ENCODE results near the gene AOC3. TPM values are rescaled to one million over a fixed set of nuclear protein-coding genes. Genes with fewer than 3 reads are reported as not detected.
"Not testable (repeated sequence)": the region's sequence is repeated elsewhere in the genome, so short reads cannot be mapped to it uniquely, and the experiment has no call there.

The AOC3 gene
- total RNA-seq, 8 experiments from 2014 or later: 0.41 to 3.7 (median 0.81) TPM

DNA sequence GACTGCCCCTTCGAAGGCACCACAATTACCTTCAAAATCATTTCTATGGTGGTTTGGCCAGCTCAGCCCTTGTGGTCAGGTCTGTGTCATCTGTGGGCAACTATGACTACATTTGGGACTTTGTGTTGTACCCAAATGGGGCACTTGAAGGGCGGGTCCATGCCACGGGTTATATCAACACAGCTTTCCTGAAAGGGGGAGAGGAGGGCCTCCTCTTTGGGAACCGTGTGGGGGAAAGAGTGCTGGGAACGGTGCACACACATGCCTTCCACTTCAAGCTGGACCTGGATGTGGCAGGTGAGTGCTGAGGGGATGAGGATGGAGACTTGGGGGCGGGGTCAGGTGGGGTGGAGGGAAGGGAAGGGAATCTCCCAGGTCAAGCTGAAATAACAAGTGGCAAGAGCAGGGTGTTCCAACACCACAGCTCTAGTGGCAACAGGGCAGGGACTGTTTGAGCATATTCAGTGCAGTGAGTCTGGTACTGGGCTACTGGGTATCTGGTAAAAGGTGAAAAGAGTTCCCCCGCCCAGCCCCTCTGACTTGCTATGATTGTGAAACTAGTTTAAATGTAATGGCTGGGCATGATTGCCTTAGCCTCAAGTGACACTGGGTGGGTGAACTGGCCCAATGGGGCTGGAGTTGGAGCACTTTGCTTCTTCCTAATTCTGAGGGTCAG, 4.9 kb upstream of the AOC3 start:
- ATAC-seq (replicated peaks in 6 of 8): no peak
- in situ Hi-C loops (cut with MboI; ENCODE audit: low pct_unique_long_range_greater_than_20kb in 2 of 9, low sequenced_read_pairs in 9 of 9, unreplicated experiment in 9 of 9): loop anchor here in 4 of 9 experiments (10.0 to 25.0 kb wide), 2 partner anchors 89 to 91 kb away; no protein-coding TSS in a partner anchor
- Histone ChIP-seq H3K27ac (no peak overlapping the region), H3K4me3 (no peak overlapping the region), H3K4me1 (replicated peaks in 1 of 2) (no peaks in the 10 kb centered on the region)
- WGBS, 10 experiments: 67 to 100% (median 87%) methylated on average over 1 to 2 of the region's 7 CpGs; no CpG with 5 or more reads in 6 of the 10 experiments

DNA sequence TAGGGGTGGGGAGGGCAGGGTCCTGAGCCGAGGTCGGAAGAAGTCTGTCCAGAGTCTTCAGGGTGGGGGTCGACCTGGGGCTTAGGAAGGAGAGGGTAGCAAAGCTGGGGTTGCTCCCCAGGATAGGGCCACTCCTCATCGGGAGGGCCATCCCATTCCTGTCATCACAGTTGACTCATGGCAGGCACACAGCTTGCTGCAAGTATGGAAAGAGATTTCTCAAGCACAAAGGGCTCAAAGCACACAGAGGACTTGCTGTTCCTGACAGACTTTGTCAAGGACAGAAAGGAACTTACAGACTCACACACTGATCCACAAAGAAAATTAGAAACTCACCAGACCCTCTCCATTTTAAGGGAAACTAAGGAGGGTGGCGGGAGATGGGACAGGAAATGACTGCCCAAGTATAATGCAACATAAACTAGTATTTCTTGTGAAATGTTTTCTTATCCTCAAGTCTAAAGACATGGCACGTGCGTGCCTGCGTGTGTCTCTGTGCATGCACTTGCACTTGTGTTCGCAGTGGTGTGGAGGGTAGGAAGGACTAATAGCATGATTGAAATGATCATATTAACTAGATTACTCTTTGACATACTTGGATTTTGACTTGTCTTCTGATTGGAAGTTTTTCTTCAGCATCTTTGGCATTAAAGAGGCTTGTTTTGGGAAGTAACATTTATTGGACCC, 4.3 kb upstream of the AOC3 start:
- 16 to 100% (median 78%) methylated on average over 1 to 6 of the region's 9 CpGs for WGBS, 10 experiments
- ATAC-seq (replicated peaks in 6 of 8): peak in 2 of 8 experiments; percentile 2 to 22
- in situ Hi-C loops (cut with MboI; ENCODE audit: low pct_unique_long_range_greater_than_20kb in 2 of 9, low sequenced_read_pairs in 9 of 9, unreplicated experiment in 9 of 9): loop anchor here in 4 of 9 experiments (10.0 to 25.0 kb wide), 2 partner anchors 88 to 91 kb away; no protein-coding TSS in a partner anchor
- Histone ChIP-seq H3K4me3 (no peak overlapping the region), H3K4me1 (replicated peaks in 1 of 2) (no peaks in the 10 kb centered on the region), H3K27ac (no peak overlapping the region)

DNA sequence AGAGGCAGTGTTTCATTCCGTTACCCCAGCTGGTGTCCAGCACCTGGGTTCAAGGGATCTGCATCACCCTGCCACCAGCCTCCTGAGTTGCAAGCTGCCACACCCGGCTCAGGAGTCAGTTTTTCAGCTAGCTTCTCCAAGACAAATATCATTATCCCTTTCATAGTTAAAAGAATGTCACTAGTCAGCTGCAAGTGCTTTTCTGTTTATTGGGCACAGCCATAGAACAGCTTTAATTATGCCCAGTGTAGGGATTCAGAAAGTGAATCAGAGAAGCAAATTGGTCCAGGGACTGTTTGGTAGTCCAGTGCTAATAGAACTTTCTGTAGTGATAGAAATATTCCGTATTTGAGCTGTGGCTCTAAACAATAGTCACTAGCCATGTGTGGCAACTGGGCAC, 2.9 kb upstream of the AOC3 start:
- no peak for ATAC-seq (replicated peaks in 6 of 8)
- 47 to 100% (median 96%) methylated on average over 1 to 3 of the region's 3 CpGs; no CpG with 5 or more reads in 5 of the 10 experiments for WGBS, 10 experiments
- no peaks in the 10 kb centered on the region for H3K4me1 ChIP-seq (replicated peaks in 1 of 2)
- H3K4me3 ChIP-seq: no peak overlapping the region
- no peak overlapping the region for H3K27ac ChIP-seq
- in situ Hi-C loops (cut with MboI; ENCODE audit: low pct_unique_long_range_greater_than_20kb in 2 of 9, low sequenced_read_pairs in 9 of 9, unreplicated experiment in 9 of 9): loop anchor here in 4 of 9 experiments (10.0 to 25.0 kb wide), 2 partner anchors 87 to 89 kb away; no protein-coding TSS in a partner anchor

DNA sequence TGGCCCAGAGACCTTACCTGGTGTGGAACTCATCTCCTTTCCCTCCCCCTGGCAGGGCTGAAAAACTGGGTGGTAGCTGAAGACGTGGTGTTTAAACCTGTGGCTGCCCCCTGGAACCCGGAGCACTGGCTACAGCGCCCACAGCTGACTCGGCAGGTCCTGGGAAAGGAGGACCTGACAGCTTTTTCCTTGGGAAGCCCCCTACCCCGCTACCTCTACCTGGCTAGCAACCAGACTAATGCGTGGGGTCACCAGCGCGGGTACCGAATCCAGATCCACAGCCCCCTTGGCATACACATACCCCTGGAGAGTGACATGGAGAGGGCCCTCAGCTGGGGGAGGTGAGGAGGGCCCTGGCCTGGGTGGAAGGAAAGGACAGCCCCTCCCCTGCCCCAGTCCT, 2.0 kb upstream of the AOC3 start:
- 80 to 91% methylated on average over 5 to 9 of the region's 9 CpGs; no CpG with 5 or more reads in 8 of the 10 experiments for WGBS, 10 experiments
- Histone ChIP-seq H3K4me3 (no peak overlapping the region), H3K27ac (no peak overlapping the region), H3K4me1 (replicated peaks in 1 of 2) (no peaks in the 10 kb centered on the region)
- in situ Hi-C loops (cut with MboI; ENCODE audit: low pct_unique_long_range_greater_than_20kb in 2 of 9, low sequenced_read_pairs in 9 of 9, unreplicated experiment in 9 of 9): loop anchor here in 4 of 9 experiments (10.0 to 25.0 kb wide), 2 partner anchors 86 to 88 kb away; no protein-coding TSS in a partner anchor
- ATAC-seq (replicated peaks in 6 of 8): no peak

DNA sequence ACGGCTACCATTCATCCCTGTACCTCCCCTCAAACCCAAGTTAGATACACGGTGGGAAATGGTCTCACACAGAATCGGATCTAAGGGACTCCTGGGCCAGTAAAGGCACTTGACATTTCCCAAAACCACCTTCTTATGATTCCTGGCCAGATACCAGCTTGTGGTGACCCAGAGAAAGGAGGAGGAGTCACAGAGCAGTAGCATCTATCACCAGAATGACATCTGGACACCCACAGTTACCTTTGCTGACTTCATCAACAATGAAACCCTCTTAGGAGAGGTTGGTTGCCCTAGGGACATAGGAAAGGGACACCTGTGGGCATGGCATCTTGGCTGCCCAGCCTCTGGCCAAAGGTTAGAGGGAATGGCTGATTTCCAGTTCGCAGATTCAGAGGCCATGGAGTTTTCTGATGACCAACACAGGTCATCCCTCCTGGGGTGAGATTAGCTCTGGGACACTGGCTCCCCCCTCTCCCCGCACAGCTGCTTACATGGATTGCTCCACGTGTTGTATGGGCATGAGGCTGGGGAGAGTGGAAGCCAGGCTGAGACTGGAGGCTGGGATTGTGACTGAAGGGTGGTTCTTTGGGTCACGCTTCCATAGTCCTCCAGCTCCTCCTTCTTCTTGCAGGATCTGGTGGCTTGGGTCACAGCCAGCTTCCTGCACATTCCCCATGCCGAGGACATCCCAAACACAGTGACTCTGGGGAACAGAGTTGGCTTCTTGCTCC, 1.4 kb upstream of the AOC3 start:
- Histone ChIP-seq H3K4me3 (no peak overlapping the region), H3K4me1 (replicated peaks in 1 of 2) (no peaks in the 10 kb centered on the region), H3K27ac (no peak overlapping the region)
- peak in 3 of 8 experiments; percentile 16 to 46 (median 30) for ATAC-seq (replicated peaks in 6 of 8)
- WGBS, 10 experiments: 29 to 100% (median 58%) methylated on average over 1 to 6 of the region's 8 CpGs; no CpG with 5 or more reads in 3 of the 10 experiments
- in situ Hi-C loops (cut with MboI; ENCODE audit: low pct_unique_long_range_greater_than_20kb in 2 of 9, low sequenced_read_pairs in 9 of 9, unreplicated experiment in 9 of 9): loop anchor here in 4 of 9 experiments (10.0 to 25.0 kb wide), 2 partner anchors 85 to 88 kb away; no protein-coding TSS in a partner anchor

DNA sequence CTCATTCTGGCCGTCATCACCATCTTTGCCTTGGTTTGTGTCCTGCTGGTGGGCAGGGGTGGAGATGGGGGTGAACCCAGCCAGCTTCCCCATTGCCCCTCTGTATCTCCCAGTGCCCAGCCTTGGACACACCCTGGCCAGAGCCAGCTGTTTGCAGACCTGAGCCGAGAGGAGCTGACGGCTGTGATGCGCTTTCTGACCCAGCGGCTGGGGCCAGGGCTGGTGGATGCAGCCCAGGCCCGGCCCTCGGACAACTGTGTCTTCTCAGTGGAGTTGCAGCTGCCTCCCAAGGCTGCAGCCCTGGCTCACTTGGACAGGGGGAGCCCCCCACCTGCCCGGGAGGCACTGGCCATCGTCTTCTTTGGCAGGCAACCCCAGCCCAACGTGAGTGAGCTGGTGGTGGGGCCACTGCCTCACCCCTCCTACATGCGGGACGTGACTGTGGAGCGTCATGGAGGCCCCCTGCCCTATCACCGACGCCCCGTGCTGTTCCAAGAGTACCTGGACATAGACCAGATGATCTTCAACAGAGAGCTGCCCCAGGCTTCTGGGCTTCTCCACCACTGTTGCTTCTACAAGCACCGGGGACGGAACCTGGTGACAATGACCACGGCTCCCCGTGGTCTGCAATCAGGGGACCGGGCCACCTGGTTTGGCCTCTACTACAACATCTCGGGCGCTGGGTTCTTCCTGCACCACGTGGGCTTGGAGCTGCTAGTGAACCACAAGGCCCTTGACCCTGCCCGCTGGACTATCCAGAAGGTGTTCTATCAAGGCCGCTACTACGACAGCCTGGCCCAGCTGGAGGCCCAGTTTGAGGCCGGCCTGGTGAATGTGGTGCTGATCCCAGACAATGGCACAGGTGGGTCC, 607 bp downstream of the AOC3 start:
- H3K4me1 ChIP-seq (replicated peaks in 1 of 2); in situ Hi-C loops (cut with MboI; ENCODE audit: low pct_unique_long_range_greater_than_20kb in 2 of 9, low sequenced_read_pairs in 9 of 9, unreplicated experiment in 9 of 9); H3K4me3 ChIP-seq; H3K27ac ChIP-seq: not testable (repeated sequence)
- WGBS, 10 experiments: no CpG with 5 or more reads among the region's 28 CpGs
- ATAC-seq (replicated peaks in 6 of 8): peak in 1 of 8 experiments; percentile 11

DNA sequence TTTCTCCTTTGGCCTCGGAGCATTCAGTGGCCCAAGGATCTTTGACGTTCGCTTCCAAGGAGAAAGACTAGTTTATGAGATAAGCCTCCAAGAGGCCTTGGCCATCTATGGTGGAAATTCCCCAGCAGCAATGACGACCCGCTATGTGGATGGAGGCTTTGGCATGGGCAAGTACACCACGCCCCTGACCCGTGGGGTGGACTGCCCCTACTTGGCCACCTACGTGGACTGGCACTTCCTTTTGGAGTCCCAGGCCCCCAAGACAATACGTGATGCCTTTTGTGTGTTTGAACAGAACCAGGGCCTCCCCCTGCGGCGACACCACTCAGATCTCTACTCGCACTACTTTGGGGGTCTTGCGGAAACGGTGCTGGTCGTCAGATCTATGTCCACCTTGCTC, 1.4 kb downstream of the AOC3 start:
- Histone ChIP-seq H3K4me1 (replicated peaks in 1 of 2) (no peaks in the 10 kb centered on the region), H3K27ac (no peak overlapping the region), H3K4me3 (no peak overlapping the region)
- no peak for ATAC-seq (replicated peaks in 6 of 8)
- 58 to 100% (median 92%) methylated on average over 1 to 6 of the region's 15 CpGs; no CpG with 5 or more reads in 3 of the 10 experiments for WGBS, 10 experiments
- in situ Hi-C loops (cut with MboI; ENCODE audit: low pct_unique_long_range_greater_than_20kb in 2 of 9, low sequenced_read_pairs in 9 of 9, unreplicated experiment in 9 of 9): no loop called here

DNA sequence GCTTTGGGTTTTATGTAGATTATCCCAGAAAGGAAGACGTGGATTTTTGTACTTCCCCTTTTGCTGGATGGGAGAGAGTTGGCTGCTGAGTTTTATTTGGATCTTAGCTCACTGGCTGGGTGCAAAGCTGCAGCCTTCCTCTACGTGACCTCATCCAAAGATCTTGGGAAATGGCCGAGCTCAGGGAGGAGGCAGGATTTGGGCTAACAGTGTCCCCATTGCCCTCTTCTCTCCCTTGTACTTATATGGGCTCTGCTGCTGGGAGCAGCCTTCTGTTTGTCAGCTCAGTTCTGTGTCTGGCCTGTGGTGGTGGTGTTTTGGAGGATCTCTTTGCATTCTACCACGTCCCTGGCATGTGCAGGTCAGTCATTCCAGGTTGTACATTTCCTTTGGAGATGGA, 2.0 kb downstream of the AOC3 start:
- no peak overlapping the region for H3K4me3 ChIP-seq
- 43 to 100% (median 70%) methylated on average over 1 to 4 of the region's 4 CpGs; no CpG with 5 or more reads in 4 of the 10 experiments for WGBS, 10 experiments
- no peak overlapping the region for H3K27ac ChIP-seq
- in situ Hi-C loops (cut with MboI; ENCODE audit: low pct_unique_long_range_greater_than_20kb in 2 of 9, low sequenced_read_pairs in 9 of 9, unreplicated experiment in 9 of 9): no loop called here
- no peaks in the 10 kb centered on the region for H3K4me1 ChIP-seq (replicated peaks in 1 of 2)
- ATAC-seq (replicated peaks in 6 of 8): no peak

DNA sequence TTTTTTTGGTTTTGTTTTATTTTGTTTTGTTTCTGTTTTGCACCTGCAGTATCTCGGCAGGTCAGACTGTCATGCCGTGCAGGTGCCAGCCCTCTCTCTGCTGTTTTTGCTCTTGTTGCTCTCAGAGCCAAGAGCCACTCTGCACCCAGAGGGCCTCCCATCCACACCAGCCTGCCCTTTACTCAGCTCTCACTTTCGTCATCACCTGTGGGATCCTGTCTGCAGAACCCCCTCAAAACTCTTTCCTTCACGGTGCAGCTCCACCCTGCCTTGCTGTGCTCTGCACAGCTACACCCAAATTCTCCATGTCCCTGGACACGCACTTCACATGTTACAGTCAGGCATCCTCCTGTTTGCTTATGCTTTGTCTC, 2.6 kb downstream of the AOC3 start:
- 17 to 100% (median 80%) methylated on average over 1 to 4 of the region's 5 CpGs; no CpG with 5 or more reads in 2 of the 10 experiments for WGBS, 10 experiments
- ATAC-seq (replicated peaks in 6 of 8): no peak
- in situ Hi-C loops (cut with MboI; ENCODE audit: low pct_unique_long_range_greater_than_20kb in 2 of 9, low sequenced_read_pairs in 9 of 9, unreplicated experiment in 9 of 9): no loop called here
- Histone ChIP-seq H3K4me1 (replicated peaks in 1 of 2) (no peaks in the 10 kb centered on the region), H3K4me3 (no peak overlapping the region), H3K27ac (no peak overlapping the region)

DNA sequence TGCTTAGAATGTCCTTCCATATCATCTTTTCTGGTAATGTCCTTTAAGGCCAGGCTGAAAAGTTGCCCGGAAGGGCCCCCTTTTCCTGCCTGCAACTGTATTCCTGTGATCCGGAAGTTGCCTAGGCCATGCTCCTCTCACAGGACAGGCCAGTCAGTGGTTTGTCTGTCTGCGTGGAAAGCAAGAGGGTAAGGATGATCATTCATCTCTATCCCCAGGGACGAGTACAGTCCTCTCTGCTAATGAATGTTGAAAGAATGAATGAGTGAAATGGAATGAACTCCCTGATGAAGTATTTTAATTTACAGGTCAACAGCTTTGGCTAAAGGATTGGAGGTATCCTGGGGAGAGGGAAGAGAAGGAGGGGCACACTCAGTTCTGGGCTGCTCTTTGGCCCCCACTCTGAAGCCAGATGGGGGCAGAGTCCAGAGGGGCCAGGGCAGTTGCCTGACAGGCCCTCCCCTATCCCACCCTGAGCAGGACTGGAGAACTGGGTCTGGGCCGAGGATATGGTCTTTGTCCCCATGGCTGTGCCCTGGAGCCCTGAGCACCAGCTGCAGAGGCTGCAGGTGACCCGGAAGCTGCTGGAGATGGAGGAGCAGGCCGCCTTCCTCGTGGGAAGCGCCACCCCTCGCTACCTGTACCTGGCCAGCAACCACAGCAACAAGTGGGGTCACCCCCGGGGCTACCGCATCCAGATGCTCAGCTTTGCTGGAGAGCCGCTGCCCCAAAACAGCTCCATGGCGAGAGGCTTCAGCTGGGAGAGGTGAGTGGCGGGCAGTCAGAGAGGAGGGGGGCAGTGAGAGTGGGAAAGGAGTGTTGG, 3.2 kb downstream of the AOC3 start:
- Histone ChIP-seq H3K4me3 (no peak overlapping the region), H3K4me1 (replicated peaks in 1 of 2) (no peaks in the 10 kb centered on the region), H3K27ac (no peak overlapping the region)
- 67 to 88% (median 75%) methylated on average over 2 to 3 of the region's 15 CpGs; no CpG with 5 or more reads in 3 of the 10 experiments for WGBS, 10 experiments
- in situ Hi-C loops (cut with MboI; ENCODE audit: low pct_unique_long_range_greater_than_20kb in 2 of 9, low sequenced_read_pairs in 9 of 9, unreplicated experiment in 9 of 9): no loop called here
- no peak for ATAC-seq (replicated peaks in 6 of 8)

DNA sequence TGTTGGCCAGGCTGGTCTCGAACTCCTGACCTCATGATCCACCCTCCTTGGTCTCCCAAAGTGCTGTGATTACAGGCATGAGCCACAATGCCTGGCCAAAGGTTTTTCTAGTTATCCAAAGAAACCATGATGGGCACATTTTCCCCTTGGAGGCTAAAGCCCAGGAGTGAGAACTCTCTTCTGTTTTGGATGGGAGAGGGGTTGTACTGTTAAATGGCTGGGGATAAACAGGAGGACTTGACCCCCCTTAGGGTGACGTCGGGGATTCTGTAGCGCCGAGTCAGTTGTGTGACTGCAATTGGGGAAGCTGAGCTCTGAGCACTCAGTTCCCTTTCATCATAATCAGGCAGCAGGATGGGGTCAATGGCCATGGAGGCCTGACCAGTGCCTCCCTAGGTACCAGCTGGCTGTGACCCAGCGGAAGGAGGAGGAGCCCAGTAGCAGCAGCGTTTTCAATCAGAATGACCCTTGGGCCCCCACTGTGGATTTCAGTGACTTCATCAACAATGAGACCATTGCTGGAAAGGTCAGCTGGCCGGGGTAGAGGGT, 4.1 kb downstream of the AOC3 start:
- Histone ChIP-seq H3K4me1 (replicated peaks in 1 of 2) (no peaks in the 10 kb centered on the region), H3K27ac (no peak overlapping the region), H3K4me3 (no peak overlapping the region)
- 40 to 100% (median 81%) methylated on average over 1 to 5 of the region's 8 CpGs; no CpG with 5 or more reads in 4 of the 10 experiments for WGBS, 10 experiments
- ATAC-seq (replicated peaks in 6 of 8): no peak
- in situ Hi-C loops (cut with MboI; ENCODE audit: low pct_unique_long_range_greater_than_20kb in 2 of 9, low sequenced_read_pairs in 9 of 9, unreplicated experiment in 9 of 9): no loop called here
